Measurements from ENCODE around the gene CEP295NL. TPM values are rescaled to one million over a fixed set of nuclear protein-coding genes. Genes with fewer than 3 reads are reported as not detected.
A peak's percentile ranks its signal among the peaks of the same experiment; 100 is the strongest.

CEP295NL gene
- total and polyA plus RNA-seq, 9 donors, result 0.08 to 1.4 (median 0.40) TPM

GRCh38 chr17:78929908-78930775 lies 27.1 kb upstream of the CEP295NL start:
- peak; percentile 35 for DNase-seq
- no peak overlapping the region for H3K4me3 ChIP-seq (ENCODE audit: low read length)
- H3K27me3 ChIP-seq (ENCODE audit: control insufficient read depth, insufficient read depth, low read length), result peaks cover 3% of the 10 kb centered on the region
- H3K9me3 ChIP-seq (replicated peaks; ENCODE audit: control insufficient read depth, low read depth, low read length), result no peaks in the 10 kb centered on the region
- peaks cover 41% of the 10 kb centered on the region for H3K4me1 ChIP-seq (ENCODE audit: control insufficient read depth, insufficient read depth, low read length)
- no peaks in the 10 kb centered on the region for H3K36me3 ChIP-seq (ENCODE audit: control insufficient read depth, insufficient read depth, low read length)
- 45% methylated on average over 26 of the region's 31 CpGs for WGBS (ENCODE audit: insufficient coverage)
- H3K27ac ChIP-seq (ENCODE audit: low read length), result no peak overlapping the region

- DNase-seq, result peak; percentile 96
- 18% methylated on average over 29 of the region's 33 CpGs for WGBS (ENCODE audit: insufficient coverage)
- Histone ChIP-seq H3K36me3 (ENCODE audit: control insufficient read depth, insufficient read depth, low read length) (peaks cover 2% of the 10 kb centered on the region), H3K9me3 (replicated peaks; ENCODE audit: control insufficient read depth, low read depth, low read length) (no peaks in the 10 kb centered on the region), H3K27ac (ENCODE audit: low read length) (peak overlapping the region; percentile 97), H3K27me3 (ENCODE audit: control insufficient read depth, insufficient read depth, low read length) (peaks cover 3% of the 10 kb centered on the region), H3K4me3 (ENCODE audit: low read length) (peak overlapping the region; percentile 54), H3K4me1 (ENCODE audit: control insufficient read depth, insufficient read depth, low read length) (peaks cover 50% of the 10 kb centered on the region)
These were observed 22.9 kb upstream of the CEP295NL start for GRCh38 chr17:78925662-78926555.

GRCh38 chr17:78925234-78925633 lies 22.2 kb upstream of the CEP295NL start, which contains the start of gene TIMP2:
TSS of gene TIMP2 (minus strand) at chr17:78925387. CDS start at chr17:78925088, 299 bp downstream.
- H3K27ac ChIP-seq (ENCODE audit: low read length), result peak within 1 kb of the TSS; percentile 97
- peak within 1 kb of the TSS; percentile 56 for H3K4me3 ChIP-seq (ENCODE audit: low read length)
- peak; percentile 96 for DNase-seq
- peaks cover 56% of the 10 kb centered on the region for H3K4me1 ChIP-seq (ENCODE audit: control insufficient read depth, insufficient read depth, low read length)
- H3K36me3 ChIP-seq (ENCODE audit: control insufficient read depth, insufficient read depth, low read length), result peaks cover 2% of the 10 kb centered on the region
- H3K27me3 ChIP-seq (ENCODE audit: control insufficient read depth, insufficient read depth, low read length), result no peaks in the 10 kb centered on the region
- no peaks in the 10 kb centered on the region for H3K9me3 ChIP-seq (replicated peaks; ENCODE audit: control insufficient read depth, low read depth, low read length)
- WGBS (ENCODE audit: insufficient coverage), result 0% methylated on average over 43 of the region's 52 CpGs

- DNase-seq, result peak; percentile 69
- H3K27me3 ChIP-seq (ENCODE audit: control insufficient read depth, insufficient read depth, low read length), result no peaks in the 10 kb centered on the region
- under 1% methylated on average over 58 of the region's 64 CpGs for WGBS (ENCODE audit: insufficient coverage)
- H3K4me3 ChIP-seq (ENCODE audit: low read length), result peak overlapping the region; percentile 56
- H3K27ac ChIP-seq (ENCODE audit: low read length), result peak overlapping the region; percentile 52
- H3K9me3 ChIP-seq (replicated peaks; ENCODE audit: control insufficient read depth, low read depth, low read length), result no peaks in the 10 kb centered on the region
- H3K36me3 ChIP-seq (ENCODE audit: control insufficient read depth, insufficient read depth, low read length), result peaks cover 2% of the 10 kb centered on the region
- peaks cover 54% of the 10 kb centered on the region for H3K4me1 ChIP-seq (ENCODE audit: control insufficient read depth, insufficient read depth, low read length)
These were observed 21.6 kb upstream of the CEP295NL start for GRCh38 chr17:78924481-78925151.

- DNase-seq, result peak; percentile 39
- H3K4me3 ChIP-seq (ENCODE audit: low read length), result peak overlapping the region; percentile 56
- peaks cover 58% of the 10 kb centered on the region for H3K4me1 ChIP-seq (ENCODE audit: control insufficient read depth, insufficient read depth, low read length)
- H3K36me3 ChIP-seq (ENCODE audit: control insufficient read depth, insufficient read depth, low read length), result peaks cover 2% of the 10 kb centered on the region
- no peaks in the 10 kb centered on the region for H3K27me3 ChIP-seq (ENCODE audit: control insufficient read depth, insufficient read depth, low read length)
- H3K9me3 ChIP-seq (replicated peaks; ENCODE audit: control insufficient read depth, low read depth, low read length), result no peaks in the 10 kb centered on the region
- WGBS (ENCODE audit: insufficient coverage), result 6% methylated on average over 19 of the region's 28 CpGs
- H3K27ac ChIP-seq (ENCODE audit: low read length), result peak overlapping the region; percentile 52
These were observed 20.9 kb upstream of the CEP295NL start for GRCh38 chr17:78923660-78924453.

- Histone ChIP-seq H3K27ac (ENCODE audit: low read length) (peak overlapping the region; percentile 51), H3K27me3 (ENCODE audit: control insufficient read depth, insufficient read depth, low read length) (no peaks in the 10 kb centered on the region), H3K36me3 (ENCODE audit: control insufficient read depth, insufficient read depth, low read length) (peaks cover 2% of the 10 kb centered on the region), H3K4me1 (ENCODE audit: control insufficient read depth, insufficient read depth, low read length) (peaks cover 65% of the 10 kb centered on the region), H3K4me3 (ENCODE audit: low read length) (peak overlapping the region; percentile 56), H3K9me3 (replicated peaks; ENCODE audit: control insufficient read depth, low read depth, low read length) (no peaks in the 10 kb centered on the region)
- DNase-seq, result peak; percentile 44
- WGBS (ENCODE audit: insufficient coverage), result 18% methylated on average over 2 of the region's 13 CpGs
These were observed 20.0 kb upstream of the CEP295NL start for GRCh38 chr17:78922816-78923498.

- DNase-seq, result peak; percentile 78
- Histone ChIP-seq H3K4me3 (ENCODE audit: low read length) (no peak overlapping the region), H3K27me3 (ENCODE audit: control insufficient read depth, insufficient read depth, low read length) (no peaks in the 10 kb centered on the region), H3K27ac (ENCODE audit: low read length) (peak overlapping the region; percentile 24), H3K4me1 (ENCODE audit: control insufficient read depth, insufficient read depth, low read length) (peaks cover 74% of the 10 kb centered on the region), H3K36me3 (ENCODE audit: control insufficient read depth, insufficient read depth, low read length) (peaks cover 8% of the 10 kb centered on the region), H3K9me3 (replicated peaks; ENCODE audit: control insufficient read depth, low read depth, low read length) (no peaks in the 10 kb centered on the region)
- WGBS (ENCODE audit: insufficient coverage), result 34% methylated on average over 6 of the region's 8 CpGs
These were observed 18.5 kb upstream of the CEP295NL start for GRCh38 chr17:78921437-78921971.

GRCh38 chr17:78920528-78920927 lies 17.5 kb upstream of the CEP295NL start:
- no peak overlapping the region for H3K27ac ChIP-seq (ENCODE audit: low read length)
- H3K4me1 ChIP-seq (ENCODE audit: control insufficient read depth, insufficient read depth, low read length), result peaks cover 74% of the 10 kb centered on the region
- no peak for DNase-seq

More at GRCh38 chr17:78920528-78920927, 17.5 kb upstream of the CEP295NL start:
- no peaks in the 10 kb centered on the region for H3K9me3 ChIP-seq (replicated peaks; ENCODE audit: control insufficient read depth, low read depth, low read length)
- 70% methylated on average over 4 of the region's 8 CpGs for WGBS (ENCODE audit: insufficient coverage)
- peaks cover 8% of the 10 kb centered on the region for H3K36me3 ChIP-seq (ENCODE audit: control insufficient read depth, insufficient read depth, low read length)
- no peak overlapping the region for H3K4me3 ChIP-seq (ENCODE audit: low read length)
- H3K27me3 ChIP-seq (ENCODE audit: control insufficient read depth, insufficient read depth, low read length), result no peaks in the 10 kb centered on the region
